Stimulated activated CD8-positive, alpha-beta memory T cell treated with anti-CD3 and anti-CD28 coated beads, Interleukin-15, amount 100 ng/mL, for 1 hour (primary cell): ENCODE data around the gene NPAS3.

Source experiments
- DNase-seq: peaks from one replicate; pipeline ENCODE4 v3.0.0-alpha.2; 2020; ENCODE audit warnings: low read depth

The NPAS3 gene

DNA sequence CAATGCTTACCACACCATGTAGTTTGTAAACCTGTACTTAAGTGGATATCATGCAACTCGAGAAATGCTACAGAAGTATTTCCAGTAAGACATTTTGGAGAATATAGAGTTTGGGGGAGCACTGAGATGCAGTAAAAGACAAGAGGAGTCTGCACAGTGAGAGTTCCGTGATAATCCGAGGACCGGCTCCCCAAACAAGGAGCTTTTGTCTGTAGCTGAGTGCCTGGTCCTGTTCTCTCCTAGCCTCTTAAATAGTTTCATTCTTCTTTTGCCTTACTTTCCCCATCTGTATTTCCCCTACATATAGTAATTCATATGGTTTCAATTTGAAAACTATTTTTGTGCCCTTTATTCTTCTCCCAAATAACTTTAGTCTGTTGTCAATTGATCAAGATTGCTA, 648.1 kb downstream of the NPAS3 start:
- no peak for DNase-seq

DNA sequence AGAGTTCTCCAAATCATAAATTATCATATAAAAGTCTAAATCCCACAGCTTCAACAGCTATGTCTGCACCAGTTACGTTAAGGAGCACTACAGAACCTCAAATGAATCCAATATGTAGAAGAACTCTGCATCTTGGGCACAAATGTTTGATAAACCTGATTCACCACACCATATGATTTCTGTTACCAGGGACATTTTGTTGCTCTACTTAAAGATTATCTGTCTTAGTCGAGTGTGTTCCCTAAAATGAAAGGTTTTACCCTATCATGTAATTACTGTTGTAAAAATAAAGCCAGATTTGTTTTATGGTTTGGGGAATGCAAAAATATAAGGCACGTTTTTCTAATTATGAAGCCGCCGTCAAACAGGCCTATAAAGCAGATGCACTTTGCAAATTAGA, 649.1 kb downstream of the NPAS3 start:
- DNase-seq = no peak

DNA sequence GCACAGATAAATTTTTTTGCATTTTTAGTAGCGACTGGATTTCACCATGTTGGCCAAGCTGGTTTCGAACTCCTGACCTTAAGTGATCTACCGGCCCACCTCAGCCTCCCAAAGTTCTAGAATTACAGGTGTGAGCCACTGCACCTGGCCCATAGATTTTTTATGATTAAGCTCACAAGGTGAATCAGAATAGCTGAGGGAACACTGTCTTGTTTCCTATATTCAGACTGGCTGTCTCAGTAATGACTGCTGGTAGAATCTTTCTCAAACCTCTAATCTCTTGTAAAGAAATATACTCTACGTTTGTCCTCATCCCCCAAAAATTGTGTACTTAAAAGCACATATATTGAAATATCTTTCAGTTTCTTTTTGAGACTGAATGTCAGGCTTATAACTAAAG, 650.1 kb downstream of the NPAS3 start:
- no peak for DNase-seq

DNA sequence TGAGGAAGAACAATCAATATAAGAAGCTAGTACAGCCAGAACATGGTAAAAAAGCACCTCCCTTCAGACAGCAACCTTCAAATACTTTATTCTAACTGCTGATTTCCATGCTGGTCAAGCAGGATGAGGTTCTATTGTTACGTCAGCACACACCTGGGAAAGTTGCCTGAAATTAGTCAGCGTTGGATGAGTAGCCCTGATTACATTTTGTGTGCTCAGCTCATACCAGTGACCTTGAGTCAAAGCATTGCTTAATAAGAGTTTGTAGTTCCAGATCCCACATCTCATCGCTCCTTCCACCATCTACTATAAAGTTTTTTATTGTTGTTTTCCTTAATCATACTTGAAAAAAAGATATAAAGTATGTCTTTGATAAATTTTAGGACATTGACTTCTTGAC, 650.7 kb downstream of the NPAS3 start:
- DNase-seq = no peak

DNA sequence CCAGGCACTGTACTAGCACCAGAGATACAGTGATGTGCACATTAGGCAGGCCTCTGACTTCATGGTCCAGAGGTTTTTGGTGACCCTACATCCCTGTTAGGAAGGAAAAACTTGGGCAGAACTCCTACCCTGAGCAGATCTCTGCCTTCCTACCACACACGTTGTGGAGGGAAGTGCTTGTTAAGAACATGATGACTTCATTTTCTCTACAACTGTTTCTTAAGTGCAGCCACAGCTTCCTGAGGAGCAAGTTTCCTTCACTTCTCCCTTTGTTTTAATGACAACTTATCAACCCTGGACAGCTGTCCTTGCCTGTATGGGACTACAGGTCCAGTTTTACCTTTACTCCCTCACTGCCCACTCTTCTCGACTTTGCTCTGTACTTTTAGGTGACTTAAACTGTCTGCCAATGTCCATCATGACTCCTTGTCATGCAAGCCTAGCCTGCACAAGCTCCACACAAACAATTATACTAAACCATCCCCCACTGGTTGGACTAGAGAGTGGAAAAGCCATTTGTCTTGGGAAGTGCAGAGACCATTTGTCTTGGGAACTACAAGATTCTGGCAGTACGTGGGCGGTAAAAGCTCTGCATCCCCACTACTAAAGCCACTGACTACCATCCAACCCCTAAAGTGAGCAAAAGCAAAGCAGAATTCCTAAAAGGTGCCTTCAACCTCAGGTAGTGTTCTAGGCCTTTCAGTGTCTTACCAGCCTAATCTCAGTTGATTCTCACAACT, 652.4 kb downstream of the NPAS3 start:
- no peak for DNase-seq

DNA sequence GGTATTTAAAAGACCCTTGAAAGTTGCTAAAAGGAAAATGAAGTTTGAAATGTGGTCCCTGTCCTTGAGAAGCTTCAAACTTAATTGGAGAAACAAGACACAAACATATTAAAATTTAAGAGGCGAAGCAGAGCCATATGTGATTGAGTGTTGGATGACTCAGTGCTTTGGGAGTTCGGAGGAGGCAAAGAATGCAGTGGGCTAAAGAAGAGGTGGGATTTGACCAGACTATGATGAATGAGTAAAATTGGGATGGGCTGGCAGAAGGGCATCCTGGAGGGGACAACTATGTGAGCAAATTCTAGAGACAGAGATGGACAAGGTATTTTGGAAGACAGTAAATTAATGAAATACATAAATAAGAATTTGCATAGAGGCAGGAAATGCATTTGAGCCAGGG, 653.6 kb downstream of the NPAS3 start:
- DNase-seq = no peak

DNA sequence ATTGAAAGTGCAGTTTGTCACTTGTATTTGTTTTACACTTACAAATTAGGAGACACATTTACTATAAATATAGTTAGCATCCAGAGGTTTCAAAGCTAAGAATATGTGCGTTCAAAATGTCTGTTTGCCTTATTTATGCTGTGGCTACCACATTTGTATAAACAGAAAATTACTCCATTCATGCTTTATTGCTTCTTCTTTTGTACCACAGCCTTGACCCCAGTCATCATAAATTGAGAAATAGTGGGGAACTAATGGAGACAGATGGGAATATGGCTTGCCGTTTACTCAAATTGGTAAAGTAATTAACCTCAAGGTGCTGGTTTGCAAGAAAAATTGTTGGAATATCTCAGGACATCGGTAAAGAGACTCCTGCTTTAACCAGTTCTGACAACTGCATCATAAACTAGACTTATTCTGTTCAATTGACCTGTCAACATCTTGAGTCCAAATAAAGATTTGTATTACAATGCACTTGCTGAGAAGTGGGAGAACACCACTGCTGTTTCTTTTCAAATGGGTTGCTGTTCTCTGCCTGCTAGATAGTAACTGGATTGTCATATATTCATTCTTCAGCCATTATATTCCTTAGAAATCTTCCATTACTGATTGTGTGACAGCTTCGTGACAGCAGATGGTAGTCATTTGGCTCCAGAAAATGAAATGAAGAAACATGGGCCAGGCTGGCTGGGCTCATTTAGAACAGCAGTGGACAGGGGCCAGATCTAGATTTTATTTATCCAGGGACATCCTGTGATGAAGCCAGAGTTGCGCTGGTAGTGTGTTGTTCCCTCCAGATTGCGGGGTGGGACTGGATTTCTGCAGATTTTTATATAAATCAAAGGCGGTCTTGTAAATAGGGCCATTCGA, 657.8 kb downstream of the NPAS3 start:
- DNase-seq = no peak

DNA sequence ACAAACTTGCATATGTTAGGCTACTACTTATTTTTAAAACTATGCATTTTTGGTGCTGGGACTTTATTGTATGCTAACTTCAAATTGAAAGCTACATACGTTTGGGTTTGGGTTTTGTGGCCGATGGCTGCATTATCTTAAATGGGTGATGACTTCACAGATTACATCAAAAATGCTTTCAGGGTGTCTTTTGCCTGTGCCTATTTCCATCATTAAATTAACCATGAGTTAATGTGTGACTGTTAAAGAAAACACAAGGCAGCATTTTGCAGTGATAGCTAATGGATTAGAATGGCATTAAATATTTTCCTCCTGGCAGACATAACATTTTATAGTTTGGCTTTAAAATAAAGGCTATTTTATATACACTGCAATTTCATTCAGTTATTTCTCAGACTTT, 659.9 kb downstream of the NPAS3 start:
- no peak for DNase-seq

DNA sequence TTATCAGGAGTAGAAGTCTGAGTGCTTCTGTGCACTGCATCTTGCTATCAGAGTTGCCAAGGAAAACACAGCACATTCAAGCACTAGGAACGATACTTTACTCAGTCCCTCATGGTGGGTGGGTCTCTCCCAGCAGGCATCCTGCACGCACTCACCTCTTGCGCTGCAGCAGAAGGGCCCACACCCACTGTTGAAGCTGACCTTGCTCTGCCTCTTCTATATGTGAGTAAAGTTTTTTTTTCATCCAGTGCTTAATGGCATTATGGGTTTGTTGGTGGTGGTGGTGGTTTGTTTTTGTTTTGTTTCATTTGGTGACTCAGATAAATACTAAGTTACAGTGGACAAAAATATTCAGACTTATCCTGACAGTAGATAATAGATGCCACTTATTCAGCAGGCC, 663.7 kb downstream of the NPAS3 start:
- no peak for DNase-seq

DNA sequence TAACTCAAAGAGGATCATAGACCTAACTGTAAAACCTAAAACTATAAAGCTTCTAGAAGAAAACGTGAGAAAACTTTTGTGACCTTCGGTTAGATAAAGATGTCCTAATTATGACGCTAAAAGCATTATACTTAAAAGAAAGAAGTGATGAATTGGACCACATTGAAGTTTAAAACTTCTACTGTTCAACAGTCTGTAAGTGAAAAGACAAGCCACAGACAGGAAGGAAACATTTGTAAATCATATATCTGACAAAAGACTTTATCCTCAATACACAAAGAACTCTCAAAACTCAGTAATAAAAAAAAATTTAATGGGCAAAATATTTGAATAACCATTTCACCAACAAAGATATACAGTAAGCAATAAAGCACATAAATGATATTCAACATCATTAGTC, 667.9 kb downstream of the NPAS3 start:
- no peak for DNase-seq

DNA sequence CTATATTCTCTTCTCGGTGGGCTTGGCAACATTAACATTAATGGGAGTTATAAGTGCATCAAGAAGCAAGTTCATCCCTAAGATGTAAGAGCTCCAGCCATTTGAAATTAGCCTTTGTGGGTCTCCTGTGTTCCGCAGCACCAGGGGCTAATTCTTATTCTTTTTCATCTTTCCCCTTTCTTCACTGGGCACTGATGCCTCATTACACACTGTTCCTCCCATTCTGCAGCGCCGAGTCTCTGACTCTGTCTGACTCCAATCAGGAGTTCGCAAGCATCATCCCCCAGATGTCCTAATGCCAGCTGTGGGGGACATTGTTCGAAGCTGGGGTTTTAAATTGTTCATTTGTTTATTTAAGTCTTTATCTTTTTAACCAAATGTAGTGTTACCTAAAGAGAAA, 670.9 kb downstream of the NPAS3 start:
- DNase-seq = no peak

DNA sequence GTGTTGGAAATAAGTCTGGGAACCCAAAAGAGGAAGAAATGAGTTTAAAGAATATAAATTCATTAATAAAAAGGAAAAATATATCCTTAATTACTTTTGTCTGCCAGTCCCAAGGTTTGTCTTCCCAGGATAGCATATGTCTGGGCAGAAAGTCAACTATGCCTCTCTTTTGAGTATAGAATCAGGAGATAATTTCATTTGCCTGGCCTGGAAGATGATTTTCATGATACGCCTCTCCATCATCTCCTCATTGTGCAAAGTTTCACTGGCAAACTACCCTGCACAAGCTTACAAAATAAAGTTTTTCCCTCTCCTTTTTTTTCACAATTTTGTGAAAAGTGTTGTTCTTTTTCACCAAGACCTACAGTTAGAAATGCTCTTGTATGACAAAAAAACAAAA, 671.4 kb downstream of the NPAS3 start:
- DNase-seq = no peak

DNA sequence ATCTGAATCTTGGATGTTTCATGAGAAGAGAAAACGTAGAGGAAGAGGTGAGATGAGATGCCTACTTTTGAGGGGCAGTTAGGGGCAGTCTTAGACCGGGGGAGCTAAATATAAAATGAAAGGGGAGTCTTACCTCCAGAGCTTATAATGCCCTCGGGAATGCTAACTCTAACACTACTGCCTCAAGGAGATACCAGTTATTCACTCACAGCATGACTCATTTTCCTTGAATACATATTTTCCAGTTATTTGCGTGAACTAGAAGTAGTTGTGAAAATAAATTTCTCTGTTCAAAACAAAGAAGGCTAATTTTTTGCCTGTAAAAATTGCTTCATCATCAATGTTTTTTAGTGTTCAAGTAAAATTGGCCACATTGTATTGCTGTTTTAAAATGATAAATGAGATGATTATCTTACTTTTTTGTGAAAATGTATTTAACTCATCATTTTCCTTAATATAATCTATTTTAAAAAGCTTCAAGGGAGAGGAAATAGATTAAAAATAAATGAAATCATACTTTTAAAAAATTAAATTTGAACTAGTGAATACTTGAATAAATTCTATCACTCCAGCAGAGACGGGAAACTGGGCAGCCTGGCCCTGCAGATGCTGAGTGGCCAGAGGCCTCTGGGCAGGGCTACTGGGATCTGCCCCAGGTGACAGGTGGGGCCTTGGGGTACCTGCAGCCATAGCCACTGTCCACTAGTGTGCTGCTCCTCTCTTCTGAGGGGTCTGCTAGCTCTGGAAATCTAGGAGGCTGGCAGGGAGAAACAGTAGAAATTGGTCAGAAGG, 672.9 kb downstream of the NPAS3 start:
- no peak for DNase-seq

DNA sequence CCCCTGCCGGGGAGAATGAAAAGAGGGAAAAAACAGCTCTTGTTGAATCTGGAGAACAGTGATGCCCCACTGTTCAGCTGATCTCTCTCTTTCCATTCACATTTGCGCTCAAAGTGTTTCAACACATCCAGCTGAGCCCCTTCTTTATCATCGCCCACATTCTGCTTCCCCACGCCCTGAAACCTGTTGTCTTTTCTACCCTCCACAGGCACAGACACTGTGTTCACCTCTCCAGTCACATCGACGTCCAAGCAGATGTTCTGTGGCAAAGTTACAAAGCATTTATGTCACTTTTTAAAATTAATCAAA, 673.5 kb downstream of the NPAS3 start:
- DNase-seq = no peak

DNA sequence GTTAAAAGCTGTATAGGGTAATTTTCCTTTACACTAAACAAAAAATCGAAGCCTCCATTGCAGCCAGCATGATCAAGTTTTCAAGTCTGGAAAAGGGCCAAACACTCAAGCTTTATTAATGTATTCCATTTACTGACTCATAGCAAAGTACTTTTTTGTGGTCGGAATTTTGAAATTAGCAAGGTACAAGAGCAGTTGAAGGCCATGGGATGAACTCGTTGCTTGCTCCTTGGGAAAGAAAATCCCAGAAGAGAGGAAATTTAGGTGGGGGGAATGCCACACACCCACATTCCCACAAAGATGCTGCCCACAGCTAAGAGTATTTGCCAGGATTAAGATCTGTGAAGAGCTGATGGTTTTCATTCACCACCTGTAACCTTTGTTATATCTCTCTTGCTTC, 678.5 kb downstream of the NPAS3 start:
- no peak for DNase-seq

DNA sequence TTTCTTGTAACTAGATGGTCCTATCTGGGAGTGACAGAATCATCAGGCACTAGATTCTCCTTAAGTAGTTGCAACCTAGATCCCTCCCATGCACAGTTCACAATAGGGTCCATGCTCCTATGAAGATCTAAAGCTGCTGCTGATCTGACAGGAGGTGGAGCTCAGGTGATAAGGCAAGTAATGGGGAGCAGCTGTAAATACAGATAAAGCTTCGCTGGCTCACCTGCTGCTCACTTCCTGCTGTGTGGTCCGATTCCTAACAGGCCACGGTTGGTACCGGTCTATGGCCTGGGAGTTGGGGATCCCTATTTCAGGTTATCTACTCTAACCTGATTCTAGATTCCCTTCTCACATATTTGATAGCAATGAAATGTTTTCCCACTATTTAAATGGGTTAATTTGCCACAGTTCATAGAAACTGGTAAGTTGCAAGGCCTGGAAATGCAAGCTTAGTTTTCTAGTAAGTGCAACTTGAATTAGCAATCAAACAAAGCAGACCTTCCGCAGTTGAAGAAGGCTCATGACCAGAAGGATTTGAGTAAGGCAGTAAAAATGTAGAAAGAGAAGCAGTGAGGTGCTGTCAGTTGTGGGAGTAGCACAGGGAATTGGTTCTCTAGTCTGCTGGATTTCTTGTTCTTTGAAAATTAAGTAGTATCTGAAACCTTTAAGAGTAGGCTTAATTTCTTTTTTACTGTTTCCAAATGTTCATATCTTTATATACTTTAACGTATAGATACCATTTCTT, 679.9 kb downstream of the NPAS3 start:
- DNase-seq = no peak

DNA sequence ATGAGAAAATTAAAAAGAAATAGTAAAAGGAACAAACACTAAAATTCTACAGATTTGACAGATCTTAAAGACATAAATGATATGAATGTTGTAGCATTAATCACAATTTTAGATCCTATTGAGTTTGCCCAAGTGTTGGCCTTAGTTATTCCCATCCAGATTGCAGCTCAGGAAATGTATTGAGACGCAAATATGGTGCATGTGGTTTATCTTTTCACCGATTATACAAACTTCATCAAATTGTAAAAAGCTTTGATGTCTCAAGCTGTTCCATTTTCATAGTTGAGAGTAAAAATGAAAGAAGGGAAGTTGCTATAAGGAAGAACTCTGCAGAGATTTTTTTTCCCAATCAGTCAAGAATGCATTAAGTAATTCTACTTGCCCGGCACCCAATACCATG, 683.8 kb downstream of the NPAS3 start:
- no peak for DNase-seq

DNA sequence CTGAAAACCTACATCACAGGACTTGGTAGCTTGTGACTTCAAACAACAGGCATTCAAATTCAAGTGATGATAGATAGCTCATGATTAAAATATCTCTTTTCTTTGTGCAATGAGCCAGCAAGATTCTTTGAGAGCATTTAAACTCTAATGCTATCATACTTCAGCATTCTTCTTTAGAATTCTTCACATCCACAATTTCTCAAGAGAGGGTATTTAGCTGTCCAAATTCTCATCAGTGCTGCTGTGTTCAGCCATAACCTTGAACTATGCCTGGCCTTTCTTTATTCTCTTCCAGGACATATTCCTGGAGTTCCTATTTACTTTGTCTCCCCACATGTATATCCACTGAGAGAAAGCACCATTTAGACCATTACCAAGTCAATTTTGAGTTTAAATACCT, 691.1 kb downstream of the NPAS3 start:
- no peak for DNase-seq

DNA sequence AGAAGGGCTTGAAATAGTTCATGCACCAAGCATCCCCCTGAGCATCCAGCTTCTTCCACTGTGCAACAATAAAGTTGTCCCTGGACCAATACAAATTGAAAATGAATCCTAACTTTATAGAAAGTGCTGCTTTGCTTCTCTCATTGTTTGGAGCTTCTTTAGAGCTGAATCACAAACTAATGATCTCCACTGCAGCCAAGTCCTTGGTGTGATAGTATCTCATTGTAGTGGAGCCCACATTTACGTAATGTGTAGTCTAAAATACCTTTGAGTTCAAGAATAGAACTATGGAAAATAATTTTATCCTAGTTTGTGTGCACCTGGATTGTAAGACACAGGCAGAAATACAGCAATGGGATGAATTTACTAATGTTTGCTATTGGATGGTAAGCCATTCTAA, 692.3 kb downstream of the NPAS3 start:
- no peak for DNase-seq

DNA sequence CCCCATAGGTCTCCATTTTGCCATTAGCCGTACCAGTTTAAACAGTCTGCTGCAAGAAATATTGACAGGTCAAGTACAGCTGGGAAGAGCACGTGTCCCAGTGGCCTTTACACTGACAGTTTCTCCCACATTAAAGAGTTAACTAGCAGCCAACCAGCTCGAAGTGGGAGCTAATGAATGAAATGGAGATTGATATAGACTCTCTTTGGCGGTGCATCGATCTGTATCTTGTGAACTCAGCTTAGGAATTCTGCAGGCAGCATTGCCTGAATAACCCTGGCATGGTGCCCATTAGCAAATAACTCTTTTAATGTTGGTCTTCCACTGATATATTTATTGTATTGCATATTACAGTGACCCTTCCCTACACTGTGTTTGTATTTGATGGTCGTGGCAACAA, 692.8 kb downstream of the NPAS3 start:
- DNase-seq = no peak

DNA sequence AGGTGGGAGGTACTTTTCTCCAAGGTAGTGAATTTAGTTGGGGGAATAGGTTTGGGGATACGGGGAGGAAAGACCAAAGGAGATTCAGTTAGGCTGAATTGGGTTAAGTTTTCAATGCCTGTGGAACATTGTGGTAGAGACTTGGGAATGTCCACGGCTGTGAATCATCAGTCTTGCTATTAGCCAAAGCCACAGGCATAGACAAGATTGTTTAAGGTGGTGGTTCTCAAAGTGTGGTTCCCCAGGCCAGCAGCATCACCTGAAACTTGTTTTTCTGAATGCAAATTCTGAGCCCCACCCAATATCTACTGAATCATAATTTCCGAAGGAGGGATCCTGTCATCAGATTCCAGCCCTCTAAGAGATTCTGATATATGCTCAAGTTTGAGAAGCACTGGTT, 696.0 kb downstream of the NPAS3 start:
- no peak for DNase-seq

DNA sequence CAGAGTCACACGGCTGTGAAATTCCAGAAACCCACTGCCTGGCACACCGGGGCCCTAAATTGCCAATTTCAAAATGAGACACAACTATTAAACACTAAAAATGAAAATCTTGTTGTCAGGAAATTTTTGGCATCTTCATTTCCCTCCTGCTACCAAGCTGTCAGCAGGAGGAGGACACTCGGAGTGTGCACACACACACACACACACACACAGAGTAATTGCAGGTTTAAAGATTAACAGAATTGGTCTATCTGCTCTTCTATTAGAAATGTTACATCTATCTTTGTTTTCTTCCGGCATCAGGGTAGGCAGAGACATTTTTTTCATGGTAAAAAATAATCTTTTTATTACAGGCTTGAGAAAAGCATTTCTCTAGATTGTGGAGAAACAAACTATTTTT, 698.0 kb downstream of the NPAS3 start:
- DNase-seq = no peak
